ENCODE measurements around the gene KIF2A. TPM values are rescaled to one million over a fixed set of nuclear protein-coding genes. Genes with fewer than 3 reads are reported as not detected.

The KIF2A gene
- total and polyA plus RNA-seq, 2 of the 4 experiments (the other 2 are of a cell fraction) = 23.6 to 37.3 TPM

- TF ChIP-seq, protein P1, sequence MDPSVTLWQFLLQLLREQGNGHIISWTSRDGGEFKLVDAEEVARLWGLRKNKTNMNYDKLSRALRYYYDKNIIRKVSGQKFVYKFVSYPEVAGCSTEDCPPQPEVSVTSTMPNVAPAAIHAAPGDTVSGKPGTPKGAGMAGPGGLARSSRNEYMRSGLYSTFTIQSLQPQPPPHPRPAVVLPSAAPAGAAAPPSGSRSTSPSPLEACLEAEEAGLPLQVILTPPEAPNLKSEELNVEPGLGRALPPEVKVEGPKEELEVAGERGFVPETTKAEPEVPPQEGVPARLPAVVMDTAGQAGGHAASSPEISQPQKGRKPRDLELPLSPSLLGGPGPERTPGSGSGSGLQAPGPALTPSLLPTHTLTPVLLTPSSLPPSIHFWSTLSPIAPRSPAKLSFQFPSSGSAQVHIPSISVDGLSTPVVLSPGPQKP (IDR thresholded peaks at IDR 0.05; ENCODE audit: borderline replicate concordance, low read depth, low read length) = no peak
These were observed 21.4 kb downstream of the KIF2A start (continued) for GRCh38 chr5:62327138-62328053.

- Histone ChIP-seq H2BK15ac (ENCODE audit: low read depth, low read length) (no peak overlapping the region), H3K4me3 (ENCODE audit: insufficient read depth, low read depth, low read length) (no peak overlapping the region), H3K4me2 (ENCODE audit: low read depth, low read length) (no peak overlapping the region), H3K14ac (replicated peaks; ENCODE audit: low read depth, low read length) (no peak overlapping the region), H2BK120ac (ENCODE audit: low read depth, low read length) (no peak overlapping the region), H3K4ac (ENCODE audit: low read depth, low read length) (no peak overlapping the region), H3K27me3 (ENCODE audit: control insufficient read depth, insufficient read depth, low read length) (no peaks in the 10 kb centered on the region), H4K91ac (ENCODE audit: insufficient read depth, low read depth, low read length) (no peak overlapping the region), H3K23ac (ENCODE audit: low read depth, low read length) (no peak overlapping the region), H4K8ac (ENCODE audit: low read depth in 2 of 2, low read length in 2 of 2) (no peak overlapping the region), H3K4me1 (ENCODE audit: control insufficient read depth, insufficient read depth, low read length) (peaks cover 2% of the 10 kb centered on the region; the same call in 1 of the 2 replicates), H4K5ac (ENCODE audit: low read depth, low read length) (no peak overlapping the region), H3K9me1 (ENCODE audit: insufficient read depth, low read length) (peaks cover 9% of the 10 kb centered on the region), H2AFZ (replicated peaks; ENCODE audit: low read length, poor library complexity) (no peak overlapping the region), H3K9ac (ENCODE audit: low read depth, low read length) (no peak overlapping the region), H2AK9ac (replicated peaks; ENCODE audit: low read depth, low read length, poor library complexity) (no peak overlapping the region), H2BK5ac (ENCODE audit: low read depth, low read length, poor library complexity, severe bottlenecking) (no peak overlapping the region), H3K56ac (ENCODE audit: extremely low read depth, insufficient read depth, low read length) (no peak overlapping the region), H3K9me3 (ENCODE audit: control insufficient read depth, insufficient read depth, low read length) (no peaks in the 10 kb centered on the region), H4K20me1 (ENCODE audit: insufficient read depth, low read length) (peaks cover 32% of the 10 kb centered on the region), H2BK20ac (ENCODE audit: low read depth, low read length) (no peak overlapping the region), H3K27ac (ENCODE audit: insufficient read depth, low read length) (no peak overlapping the region), H2AK5ac (ENCODE audit: low read depth, low read length) (no peak overlapping the region), H3K36me3 (ENCODE audit: control insufficient read depth, insufficient read depth, low read length) (peaks cover 2% of the 10 kb centered on the region; the same call in 1 of the 2 replicates), H3K79me1 (ENCODE audit: low read depth in 1 of 2, low read length in 2 of 2) (peaks cover 21 to 55% of the 10 kb centered on the region in 2 experiments), H3K18ac (ENCODE audit: low read depth, low read length) (no peak overlapping the region)
- intact Hi-C loops (cut with micrococcal nuclease) (no loop called here), in situ Hi-C loops (cut with MboI; ENCODE audit: low sequenced_read_pairs) (no loop called here), dilution Hi-C loops (cut with HindIII; ENCODE audit: low sequenced_read_pairs, unreplicated experiment) (no loop called here)
- POLR2A ChIA-PET (ENCODE audit: unreplicated experiment) = no interaction called here
- CTCF ChIA-PET = interaction anchor here (0.7 to 1.2 kb wide), 2 partner anchors 10 to 934 kb away, joined by 3 to 5 read pairs; no protein-coding TSS in a partner anchor
- no TSS peak for BruUV-seq (replicated peaks)
- DNase-seq = no peak
- no CpG with 5 or more reads among the region's 7 CpGs for WGBS, 2 experiments (ENCODE audit: extremely low coverage in 2 of 2, insufficient read length in 1 of 2)
- no peak for TF ChIP-seq MAFK (IDR thresholded peaks at IDR 0.05; ENCODE audit: low read depth, low read length)
- ATAC-seq (ENCODE audit: low read depth) = no peak; the same call in 1 of the 2 replicates
These were observed 22.9 kb downstream of the KIF2A start for GRCh38 chr5:62328772-62329491.

All from IMR-90 (cell line).